GM12878 (cell line): ENCODE measurements around the gene PIAS1. TPM values are rescaled to one million over a fixed set of nuclear protein-coding genes. Genes with fewer than 3 reads are reported as not detected.

ENCODE experiments used
- BMI1 ChIP-seq: fragments of 450-650 bp; IDR thresholded peaks from 2 replicates; pipeline ENCODE4 v1.6.1; 2016; ENCODE audit warnings: mild to moderate bottlenecking, moderate library complexity, borderline replicate concordance
- CBFB ChIP-seq: IDR thresholded peaks from 2 replicates; pipeline ENCODE4 v1.6.1; 2016; ENCODE audit warnings: antibody characterized with exemption, low read depth
- EED ChIP-seq: sonication (generic); IDR thresholded peaks from 2 replicates; pipeline ENCODE4 v1.6.1; 2016; ENCODE audit warnings: antibody characterized with exemption, low read depth
- ELK1 ChIP-seq: IDR thresholded peaks from 2 replicates; pipeline ENCODE4 v1.6.1; 2012; ENCODE audit warnings: low read depth, low read length, improper control_type of control experiment
- EP300 ChIP-seq, 2 experiments: fragments of 150-350 bp in 1 of 2; IDR thresholded peaks; 2 replicates each; pipeline ENCODE4 v1.6.1; 2011 to 2012; ENCODE audit warnings: low read depth in 2 of 2, low read length in 2 of 2, borderline replicate concordance in 1 of 2, improper control_type of control experiment in 1 of 2, inconsistent platforms in 1 of 2; ENCODE audit not compliant: control insufficient read depth in 1 of 2
- GABPA ChIP-seq: IDR thresholded peaks from 2 replicates; pipeline ENCODE4 v1.6.1; 2014; ENCODE audit warnings: antibody characterized with exemption, low read depth, mild to moderate bottlenecking, inconsistent platforms
- NR2F1 ChIP-seq: fragments of 450-650 bp; conservative IDR thresholded peaks from 2 replicates; pipeline ENCODE4 v1.6.1; 2017; ENCODE audit warnings: mild to moderate bottlenecking
- PBX3 ChIP-seq: IDR thresholded peaks from 2 replicates; pipeline ENCODE4 v1.6.1; 2011; ENCODE audit warnings: mild to moderate bottlenecking, low read depth, low read length, moderate library complexity; ENCODE audit not compliant: insufficient replicate concordance
- RELA ChIP-seq: fragments of 450-650 bp; IDR thresholded peaks from 2 replicates; pipeline ENCODE4 v1.8.0; 2014; ENCODE audit warnings: borderline replicate concordance; ENCODE audit not compliant: partially characterized antibody
- RELB ChIP-seq: fragments of 450-650 bp; IDR thresholded peaks from 2 replicates; pipeline ENCODE4 v1.6.1; 2017; ENCODE audit warnings: low read depth, mild to moderate bottlenecking, moderate library complexity
- RUNX3 ChIP-seq: IDR thresholded peaks from 2 replicates; pipeline ENCODE4 v1.6.1; 2012; ENCODE audit warnings: low read length, inconsistent platforms
- SKIL ChIP-seq: fragments of 450-650 bp; IDR thresholded peaks from 2 replicates; pipeline ENCODE4 v1.6.1; 2017; ENCODE audit warnings: mild to moderate bottlenecking, low read depth, inconsistent platforms; ENCODE audit not compliant: poor library complexity, severe bottlenecking
- STAT3 ChIP-seq: IDR thresholded peaks from 2 replicates; pipeline ENCODE4 v1.6.1; 2011; ENCODE audit warnings: low read depth, low read length, improper control_type of control experiment
- ZBTB11 ChIP-seq: fragments of 450-650 bp; formaldehyde crosslinking; IDR thresholded peaks from 2 replicates; pipeline ENCODE4 v1.5.0; 2022; ENCODE audit warnings: mild to moderate bottlenecking, missing genetic modification characterization
- ZBTB4 ChIP-seq: fragments of 450-650 bp; formaldehyde crosslinking; IDR thresholded peaks from 2 replicates; pipeline ENCODE4 v1.4.0; 2022; ENCODE audit warnings: mild to moderate bottlenecking, moderate library complexity
- polyA plus RNA-seq, 11 experiments: library from polyadenylated mRNA; depleted of rRNA in 4 of 11; unstranded in 6 of 11; stranded (reverse) in 5 of 11; fragments of >200 nt; fragmentation: Nextera tagmentation in 4 of 11; fragmentation: Illumina TruSeq in 1 of 11; extraction: Ambion mirVana in 4 of 11; extraction: Trizol in 1 of 11; gene quantifications; 1 replicate in 1 of 11; 2 replicates in 10 of 11; pipeline versions ENCODE4 v1.2.1 to v1.2.3, GENCODE V29; 2011 to 2016; ENCODE audit warnings: inconsistent platforms in 2 of 11, missing spikeins in 2 of 11, low read depth in 1 of 11
- total RNA-seq, 4 experiments: library from RNA; depleted of rRNA in 3 of 4; stranded (reverse); fragments of >200 nt in 3 of 4; fragmentation: Illumina TruSeq in 1 of 4; extraction: Trizol in 1 of 4; gene quantifications; 2 replicates each; pipeline versions ENCODE4 v1.2.1 to v1.2.3, GENCODE V29; 2013 to 2021

PIAS1 gene
- total and polyA plus RNA-seq, 10 of the 15 experiments (the other 5 are each of a cell fraction or from before 2014, with no cell fraction given), result 20.2 to 96.3 (median 37.0) TPM

- no peak for TF ChIP-seq PBX3
- no peak for TF ChIP-seq NR2F1
- no peak for TF ChIP-seq EED
- no peak for TF ChIP-seq ELK1
- TF ChIP-seq ZBTB4 (CRISPR knock-in tag), result no peak
- no peak for TF ChIP-seq RELA
- TF ChIP-seq RUNX3, result peak; percentile 26; the same call in 1 of the 2 replicates
- no peak for TF ChIP-seq SKIL
- no peak for TF ChIP-seq CBFB
- no peak for TF ChIP-seq BMI1
- no peak for TF ChIP-seq STAT3
- TF ChIP-seq RELB, result peak; percentile 14; the same call in 1 of the 2 replicates
- TF ChIP-seq ZBTB11 (CRISPR knock-in tag), result no peak
- no peak for TF ChIP-seq EP300 (IDR thresholded peaks at IDR 0.05; ENCODE audit: borderline replicate concordance in 1 of 2, control insufficient read depth in 1 of 2, low read depth in 2 of 2, low read length in 2 of 2)
- no peak for TF ChIP-seq GABPA
These were observed 134.5 kb downstream of the PIAS1 start (continued) for GRCh38 chr15:68188647-68189046.
